GM11168 (cell line): Measurements from ENCODE around the gene USP6NL.

ENCODE experiments used
- in situ Hi-C: fragments of 300-500 bp; cut with MboI; formaldehyde crosslinking; loops from one replicate; pipeline ENCODE4 v1.12.0; 2022; ENCODE audit warnings: low sequenced_read_pairs; ENCODE audit not compliant: unreplicated experiment

The USP6NL gene

DNA sequence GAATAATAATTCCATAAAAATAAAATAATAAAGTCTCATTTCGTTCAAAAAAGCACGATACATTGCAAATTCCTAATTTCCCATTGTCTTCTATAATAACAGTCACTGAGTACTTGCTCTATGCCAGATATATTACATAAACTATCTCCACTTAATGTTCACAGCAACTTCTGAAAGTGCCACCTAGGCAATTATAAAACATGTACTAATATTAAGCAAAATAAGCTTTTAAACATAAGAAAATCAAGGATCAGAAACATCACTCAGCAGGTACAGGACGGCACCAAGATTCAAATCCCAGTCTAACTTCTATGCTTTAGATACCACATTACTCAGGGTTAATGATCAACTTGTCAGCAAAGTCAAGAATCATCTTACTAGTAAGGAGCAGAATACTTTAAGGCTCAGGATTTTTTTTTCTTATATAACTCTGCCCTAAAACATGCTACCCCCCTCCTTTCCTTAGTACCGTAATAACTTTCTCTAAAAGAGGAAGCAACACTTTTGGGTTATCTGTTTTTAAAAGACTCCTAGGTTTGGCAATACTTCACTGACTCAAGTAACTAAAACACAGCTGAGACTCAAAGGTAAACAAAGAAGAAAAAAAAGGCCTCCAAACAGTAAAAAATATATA, 51.3 kb downstream of the USP6NL start:
- in situ Hi-C loops, result no loop called here

DNA sequence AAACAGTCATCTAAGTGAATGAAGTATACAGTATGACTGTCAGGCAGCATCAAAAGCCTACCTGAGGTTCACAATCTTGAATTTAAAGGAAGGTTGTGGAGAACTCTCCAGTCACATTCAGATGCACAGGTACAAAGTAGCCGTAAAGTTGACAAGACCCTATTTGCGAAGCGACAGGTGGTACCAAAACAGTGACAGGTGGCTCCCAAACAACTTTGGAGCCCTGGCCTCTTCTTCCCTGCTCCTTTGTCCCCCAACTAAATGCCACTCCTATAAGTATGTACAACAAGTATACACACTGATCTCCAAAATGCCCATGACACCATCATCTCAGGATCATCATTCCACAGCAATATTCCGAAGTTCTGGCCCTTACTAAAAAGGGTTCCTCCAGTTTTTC, 53.5 kb downstream of the USP6NL start:
- in situ Hi-C loops, result no loop called here

DNA sequence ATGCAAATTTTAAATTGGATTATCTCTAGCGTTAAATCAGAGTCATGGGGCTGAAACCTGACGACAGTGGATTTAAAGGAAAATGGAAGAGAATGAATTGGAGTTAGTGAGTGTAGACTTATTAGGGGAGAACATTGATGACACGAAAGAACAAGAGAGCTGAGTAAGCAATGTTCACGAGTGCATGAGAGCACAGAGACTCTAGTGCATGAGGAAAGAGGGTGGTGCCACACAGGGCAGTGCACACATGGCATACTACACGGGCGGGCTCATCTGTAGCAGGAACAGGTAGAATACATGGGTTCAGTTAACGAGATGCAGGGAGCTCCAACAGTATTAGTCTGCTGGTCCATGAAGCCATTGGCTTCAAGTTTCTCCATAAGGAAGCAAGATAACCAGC, 53.9 kb downstream of the USP6NL start:
- in situ Hi-C loops, result no loop called here

DNA sequence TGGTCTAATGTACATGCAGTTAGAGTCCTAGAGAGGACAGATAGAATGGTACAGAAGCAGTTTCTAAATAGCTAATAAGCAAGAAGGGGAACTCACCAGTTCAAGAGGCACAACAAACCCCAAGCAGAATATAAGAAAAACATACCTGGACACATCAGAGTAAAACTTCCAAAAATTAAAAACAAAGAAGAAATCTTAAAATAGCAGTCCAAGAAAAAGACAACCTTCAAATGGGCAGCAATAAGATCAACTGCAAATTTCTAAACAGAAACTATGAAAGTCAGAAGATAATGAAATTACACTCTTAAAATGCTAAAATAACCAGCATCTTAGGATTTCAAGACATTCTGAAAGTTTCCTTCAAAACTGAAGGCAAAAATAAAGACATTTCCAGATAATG, 55.9 kb downstream of the USP6NL start:
- in situ Hi-C loops, result no loop called here

DNA sequence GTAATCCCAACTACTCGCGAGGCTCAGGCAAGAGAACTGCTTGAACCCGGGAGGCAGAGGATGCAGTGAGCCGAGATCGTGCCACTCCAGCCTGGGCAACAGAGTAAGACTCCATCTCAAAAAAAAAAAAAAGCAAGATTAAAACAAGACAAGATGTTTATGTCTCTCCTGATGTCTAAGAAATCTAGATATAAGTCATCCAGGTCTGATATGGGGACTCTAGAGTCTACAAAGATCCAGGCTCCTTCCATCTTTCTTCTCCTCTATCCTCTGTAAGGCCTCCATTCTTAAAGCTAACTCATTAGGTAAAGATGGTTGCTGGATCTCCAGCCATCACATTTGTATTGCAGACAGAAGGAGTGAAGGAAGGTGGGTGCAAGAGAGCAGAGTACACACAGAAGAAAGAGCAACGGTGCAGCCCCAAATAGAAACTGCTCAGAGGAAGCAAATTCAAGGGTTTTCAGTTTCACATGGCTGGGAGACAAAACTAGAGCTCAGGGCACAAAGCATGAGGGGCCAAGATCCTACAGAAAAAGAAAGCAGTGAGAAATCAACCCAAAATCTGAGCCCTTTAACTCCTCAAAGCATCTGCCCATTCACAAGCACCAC, 57.6 kb downstream of the USP6NL start:
- in situ Hi-C loops, result no loop called here

DNA sequence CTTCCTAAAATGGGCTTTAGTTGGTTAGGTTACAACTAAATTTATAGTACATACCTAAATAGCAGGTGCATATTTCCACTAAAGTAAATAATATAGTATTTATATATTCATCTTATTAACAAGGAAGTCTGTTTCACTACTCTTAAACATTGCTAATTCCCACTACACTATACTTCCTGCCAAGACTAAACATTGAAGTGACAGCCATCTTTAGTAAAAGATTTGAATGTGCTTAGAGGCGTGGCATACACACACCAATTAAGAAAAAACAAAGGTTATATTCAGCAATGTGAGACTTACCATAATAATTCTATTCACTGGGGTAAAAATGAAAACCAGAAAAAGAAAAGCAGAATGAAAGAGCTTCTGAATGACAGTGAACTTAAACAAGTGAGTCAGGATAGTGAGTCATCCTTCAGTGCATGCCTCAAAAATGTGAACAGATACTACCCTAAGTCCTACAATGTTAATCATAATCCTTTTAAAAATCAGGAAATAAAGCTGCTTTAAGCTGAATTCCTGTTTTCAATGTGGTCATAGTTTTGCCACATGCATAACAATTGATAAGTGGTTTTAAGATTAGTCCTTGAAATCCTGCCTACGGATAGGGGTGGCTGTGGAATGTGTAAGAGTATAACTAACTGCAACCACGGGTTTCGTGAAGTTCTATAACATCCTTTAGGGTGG, 59.4 kb downstream of the USP6NL start:
- in situ Hi-C loops, result no loop called here

DNA sequence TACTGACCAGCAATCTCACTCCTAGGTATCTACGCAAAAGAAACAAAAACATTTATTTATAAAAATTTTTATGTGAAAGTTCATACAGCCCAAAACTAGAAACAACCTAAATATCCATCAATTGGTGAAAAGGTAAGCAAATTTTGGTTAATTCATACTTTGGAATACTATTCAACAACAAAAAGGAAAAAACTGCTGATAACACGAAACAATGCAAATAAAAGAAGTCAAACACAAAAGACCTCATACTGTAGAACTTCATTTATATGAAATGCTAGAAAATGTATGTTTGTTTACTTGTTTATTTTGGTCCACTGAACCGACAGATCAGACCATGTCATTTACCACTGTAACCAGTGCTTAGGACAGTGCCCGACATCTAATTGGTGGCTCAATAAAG, 60.3 kb downstream of the USP6NL start:
- in situ Hi-C loops, result no loop called here

DNA sequence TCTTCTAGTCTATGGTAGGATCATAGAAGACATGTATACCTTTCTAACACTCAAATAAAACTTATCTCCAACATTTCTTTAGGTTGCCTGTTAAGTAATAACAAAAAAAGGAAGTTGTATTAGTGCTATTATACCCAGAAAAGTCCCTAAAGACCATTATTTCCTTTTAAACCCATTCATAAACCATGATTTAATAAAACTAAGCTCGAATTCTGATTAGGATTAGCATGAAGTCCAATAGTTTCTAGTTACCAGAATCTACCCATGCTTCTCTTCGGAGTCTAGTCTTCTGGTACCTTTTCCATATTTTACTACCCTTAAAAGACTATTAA, 62.7 kb downstream of the USP6NL start:
- in situ Hi-C loops, result no loop called here

DNA sequence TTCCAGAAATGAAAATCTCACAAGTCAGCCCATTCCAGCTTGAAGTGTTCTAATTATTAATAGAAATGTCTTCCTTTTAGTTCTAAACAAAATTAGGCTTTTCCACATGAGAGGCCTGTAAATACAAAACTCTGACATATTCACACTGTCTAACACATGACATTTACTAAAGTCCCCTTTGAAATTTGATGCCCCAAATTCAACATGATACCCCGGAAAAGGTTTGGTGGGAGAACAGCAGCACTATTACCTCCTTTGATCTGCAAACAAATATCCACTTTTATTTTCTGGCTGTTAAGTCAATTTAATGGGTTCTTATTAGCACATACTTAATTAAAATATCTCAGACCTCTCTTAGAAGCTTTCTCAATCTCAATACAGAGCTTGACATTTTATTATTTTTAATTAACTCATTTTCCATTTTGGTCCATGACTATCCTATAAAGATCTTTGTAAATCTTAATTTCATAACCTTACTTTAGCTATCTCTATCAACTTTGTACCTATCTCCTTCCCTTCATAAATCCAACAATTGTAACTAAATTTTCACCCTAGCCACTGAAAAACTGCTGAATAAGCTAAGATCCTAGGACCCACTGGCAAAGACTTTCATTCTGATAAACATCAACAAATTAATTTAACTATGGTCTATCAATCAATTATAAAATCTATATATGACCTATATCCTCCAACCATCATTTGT, 63.2 kb downstream of the USP6NL start:
- in situ Hi-C loops, result no loop called here

DNA sequence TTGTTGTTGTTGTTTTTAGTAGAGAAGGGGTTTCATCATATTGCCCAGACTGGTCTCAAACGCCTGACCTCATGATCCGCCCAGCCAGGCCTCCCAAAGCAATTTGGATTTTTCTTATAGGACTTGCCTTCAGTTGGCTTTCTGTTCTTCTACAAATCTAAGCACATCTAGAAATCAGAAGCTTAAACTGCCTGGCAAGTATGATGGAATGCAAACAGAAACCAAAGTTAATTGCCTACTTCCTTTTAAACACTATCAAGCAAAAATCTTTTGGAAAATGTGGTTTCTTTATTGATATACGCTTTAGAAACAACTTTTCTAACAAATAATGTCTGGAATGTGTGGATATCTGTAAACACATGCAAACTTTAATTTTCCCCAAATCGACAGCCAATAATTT, 64.9 kb downstream of the USP6NL start:
- in situ Hi-C loops, result no loop called here

DNA sequence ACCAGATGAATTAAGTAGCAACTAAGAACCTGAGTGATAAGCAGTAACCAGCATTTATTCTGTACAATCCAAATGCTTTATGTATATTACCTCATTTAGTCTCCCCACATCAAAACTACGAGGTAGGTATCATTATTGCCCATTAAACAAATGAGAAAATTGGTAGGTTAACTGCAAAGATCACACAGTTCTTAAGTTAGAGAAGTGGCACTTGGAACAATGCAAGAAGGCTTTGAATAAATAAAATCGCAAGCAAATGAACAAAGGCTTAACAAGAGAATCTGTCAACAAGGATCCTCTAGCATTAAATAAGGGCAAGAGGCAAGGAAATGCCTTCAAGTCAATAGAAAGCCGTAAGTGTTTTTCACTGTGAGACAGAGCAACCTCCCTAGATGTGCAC, 70.2 kb downstream of the USP6NL start:
- in situ Hi-C loops, result no loop called here

DNA sequence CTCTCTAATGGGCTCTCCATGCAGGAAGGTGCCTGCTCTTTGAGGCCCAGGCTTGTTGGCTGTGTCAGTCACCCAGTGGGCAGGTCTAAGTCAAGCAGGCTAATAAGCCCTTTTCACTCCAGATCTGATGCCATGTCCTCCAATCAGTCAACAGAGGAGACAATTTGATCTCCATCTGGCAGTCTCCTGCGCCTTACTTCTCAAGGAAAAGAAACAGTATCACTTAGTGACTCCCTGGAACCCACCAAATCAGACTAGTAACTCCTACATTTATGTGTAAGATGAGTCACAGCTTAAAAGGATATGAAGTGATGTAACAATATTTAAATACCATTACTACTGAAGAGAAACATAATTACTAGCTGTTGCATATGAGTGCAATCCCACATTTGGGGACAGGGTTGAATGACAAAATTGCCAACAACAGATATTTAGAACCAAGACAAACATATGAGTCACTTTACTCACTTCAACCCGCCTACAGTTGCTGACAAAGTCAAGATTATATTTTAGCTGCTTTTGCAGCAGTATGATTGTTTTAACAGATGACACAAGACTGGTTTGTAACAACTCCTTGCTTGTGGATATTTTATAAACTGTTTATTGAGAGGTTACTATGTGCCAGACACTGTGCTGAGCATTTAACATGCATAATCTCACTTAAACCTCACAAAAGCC, 72.1 kb downstream of the USP6NL start:
- in situ Hi-C loops, result no loop called here

DNA sequence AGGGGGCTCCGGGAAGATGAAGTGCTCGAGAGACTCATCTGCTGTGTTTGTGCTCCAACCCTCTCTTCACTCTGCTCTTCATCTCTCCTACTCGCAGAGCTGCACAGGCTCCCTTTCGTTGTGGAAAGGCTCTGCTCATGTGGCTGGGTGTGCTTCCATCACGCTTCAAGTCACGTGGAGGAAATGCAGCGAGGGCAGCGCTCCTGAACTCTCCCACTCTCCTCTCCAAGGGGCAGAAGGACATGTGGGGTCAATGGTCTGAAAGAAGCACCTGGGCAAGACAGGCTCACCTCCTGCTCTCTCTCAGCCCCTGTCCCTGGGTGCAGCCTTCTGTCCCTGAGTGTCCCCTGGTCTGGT, 72.6 kb downstream of the USP6NL start:
- in situ Hi-C loops, result no loop called here

DNA sequence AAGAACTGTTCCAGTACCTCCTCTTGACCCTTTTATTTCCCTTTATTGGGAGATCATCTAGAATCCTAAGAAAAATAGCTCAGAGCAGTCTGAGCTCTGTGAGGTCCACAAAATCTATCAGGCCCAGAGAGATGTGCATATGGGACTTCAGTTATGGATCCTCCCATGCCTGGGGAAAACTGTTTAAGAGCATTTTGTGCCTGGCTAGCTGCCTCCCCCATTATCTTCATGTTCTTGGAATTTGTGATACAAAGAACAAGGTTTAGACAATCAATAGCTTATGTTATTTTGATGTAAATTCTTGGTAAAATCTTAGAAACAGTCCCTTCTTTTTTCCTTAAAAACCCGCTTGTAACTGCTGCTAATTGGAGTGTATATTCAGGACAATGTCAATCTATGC, 75.2 kb downstream of the USP6NL start:
- in situ Hi-C loops, result no loop called here

DNA sequence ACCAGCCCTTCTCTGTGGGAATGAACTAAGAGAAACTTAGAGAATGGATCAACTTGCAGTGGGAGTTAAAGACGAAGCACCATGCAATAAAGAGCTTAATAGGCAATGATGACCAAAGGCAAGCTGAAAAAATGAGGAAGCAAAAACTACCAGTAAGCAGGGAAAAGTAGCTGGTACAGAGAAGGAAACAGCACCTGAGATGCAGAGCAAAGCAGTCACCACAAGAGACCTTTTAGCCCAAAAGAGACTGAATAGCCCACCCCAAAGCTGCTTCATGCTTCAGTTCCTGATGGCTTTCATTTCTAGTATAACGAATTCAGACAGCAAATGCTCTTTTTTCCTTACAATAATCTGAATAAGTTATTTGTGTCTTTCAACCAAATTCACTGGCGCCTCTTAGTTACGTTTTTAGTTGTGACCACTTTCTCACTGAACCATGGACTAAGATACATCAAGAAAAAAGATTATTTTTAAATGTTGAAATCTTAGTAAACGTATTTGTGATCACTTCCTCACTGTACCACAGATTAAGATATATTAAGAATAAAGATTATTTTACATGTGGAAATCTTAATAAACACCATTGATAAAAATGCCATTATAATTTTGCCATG, 76.0 kb downstream of the USP6NL start:
- in situ Hi-C loops, result no loop called here

DNA sequence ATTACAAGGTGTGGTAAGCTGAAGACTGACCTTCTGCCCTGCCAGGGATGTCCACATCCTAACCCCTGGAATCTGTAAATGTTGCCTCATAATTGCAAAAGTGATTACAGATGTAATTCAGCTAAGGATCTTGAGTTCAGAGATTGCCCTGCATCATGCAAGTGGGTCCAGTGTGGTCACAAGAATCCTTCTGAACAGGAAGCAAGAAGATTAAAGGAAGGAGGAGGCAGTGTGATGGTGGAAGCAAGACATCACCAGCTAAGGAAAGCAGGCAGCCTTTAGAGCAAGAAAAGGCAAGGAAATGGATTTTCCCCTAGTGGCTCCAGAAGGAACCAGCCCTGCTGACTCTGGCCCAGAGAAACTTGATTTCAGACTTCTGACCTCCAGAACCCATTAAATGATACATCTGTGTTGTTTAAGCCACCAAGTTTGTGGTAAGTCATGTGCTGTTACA, 78.1 kb downstream of the USP6NL start:
- in situ Hi-C loops, result no loop called here

DNA sequence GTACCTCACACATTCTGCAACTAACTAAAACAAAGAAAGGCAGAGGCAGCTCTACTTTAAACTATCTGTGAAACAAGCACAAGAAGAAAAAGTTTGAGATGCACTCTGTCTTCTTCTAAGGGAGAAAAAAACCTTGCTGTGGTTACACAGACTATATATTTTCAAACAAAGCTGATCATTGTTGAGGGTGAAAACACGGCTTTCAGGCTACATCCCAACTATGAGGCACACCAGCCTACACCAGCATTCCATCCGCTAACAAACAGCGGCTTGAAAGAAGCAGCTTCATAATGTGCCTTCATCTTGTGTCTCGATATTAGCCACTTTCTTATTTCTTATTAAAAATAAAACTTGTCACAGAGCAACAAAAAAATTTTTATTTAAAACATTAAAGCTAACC, 79.1 kb downstream of the USP6NL start:
- in situ Hi-C loops, result no loop called here

DNA sequence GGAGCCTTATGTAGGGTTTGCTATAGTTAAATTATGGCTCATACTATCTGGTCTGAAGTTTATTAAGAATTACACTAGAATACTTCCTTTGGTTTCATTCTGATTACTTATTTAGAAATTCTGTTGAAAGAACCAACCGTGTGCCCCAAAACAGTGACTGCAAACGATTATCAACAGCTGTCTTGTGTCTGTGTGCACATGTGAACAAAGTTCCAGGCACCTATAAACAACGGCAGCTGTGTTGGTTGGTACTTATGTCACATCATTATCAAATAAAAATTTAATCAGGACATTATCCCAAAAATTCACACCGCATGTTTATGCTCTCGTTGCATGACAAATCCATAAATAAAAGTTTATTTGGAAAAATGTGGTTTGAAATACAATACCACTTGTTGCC, 80.6 kb downstream of the USP6NL start:
- in situ Hi-C loops, result no loop called here

DNA sequence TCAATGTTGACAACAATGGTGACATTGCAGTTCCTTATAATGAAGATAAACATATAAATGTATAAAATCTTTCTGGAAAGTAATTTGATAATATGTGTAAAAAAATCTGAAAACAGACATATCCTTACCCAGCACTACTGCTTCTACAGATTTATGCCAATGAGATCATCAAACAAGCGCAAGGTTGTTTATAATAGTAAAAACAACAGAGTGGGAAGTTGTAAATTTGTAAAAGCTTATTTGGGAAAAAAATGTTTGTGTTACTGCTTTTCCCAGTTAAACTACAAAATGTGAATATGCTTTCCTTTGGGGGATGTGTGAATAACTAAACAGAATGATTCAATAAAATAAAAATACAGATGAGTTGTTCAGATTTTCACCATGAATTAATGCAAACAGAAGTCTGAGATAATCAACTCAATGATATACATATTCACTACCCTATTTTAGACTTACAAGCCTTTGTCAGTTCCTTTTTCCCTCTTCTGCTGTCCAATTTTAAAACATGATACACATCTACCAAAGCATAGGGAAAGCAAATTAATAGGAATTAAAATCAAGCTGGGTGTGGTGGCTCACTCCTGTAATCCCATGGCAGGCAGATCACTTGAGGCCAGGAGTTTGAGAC, 82.1 kb downstream of the USP6NL start:
- in situ Hi-C loops, result no loop called here

DNA sequence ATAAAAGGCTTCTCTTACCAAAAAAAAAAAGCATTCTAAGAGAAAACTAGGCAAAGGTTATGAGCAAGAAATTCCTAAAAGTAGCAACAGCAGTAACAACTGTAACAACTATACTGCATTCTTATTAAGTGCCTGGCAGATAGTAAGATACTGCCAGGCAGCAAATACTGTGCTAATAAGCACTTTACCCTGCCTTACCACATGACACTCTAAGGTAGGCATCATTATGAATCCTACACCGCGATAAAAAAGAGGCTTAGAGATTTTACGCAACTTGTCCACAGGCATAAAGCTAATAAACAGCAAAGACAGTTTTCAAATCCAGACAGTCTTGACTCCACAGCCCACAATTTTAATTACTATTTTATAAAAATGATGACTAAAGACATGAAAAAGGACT, 83.2 kb downstream of the USP6NL start:
- in situ Hi-C loops, result no loop called here
